HL-60 (cell line): ENCODE measurements around the gene CYS1.

Source experiments
- CTCF ChIP-seq: IDR thresholded peaks from one replicate; pipeline ENCODE4 v1.5.1; 2011; ENCODE audit warnings: low read length, control low read depth, inconsistent platforms; ENCODE audit not compliant: insufficient read depth
- POLR2AphosphoS5 ChIP-seq: IDR thresholded peaks from 2 replicates; pipeline ENCODE4 v1.6.1; 2012; ENCODE audit warnings: low read depth

- TF ChIP-seq CTCF, result no peak
- TF ChIP-seq POLR2AphosphoS5, result no peak
These were observed 16.6 kb downstream of the CYS1 start for GRCh38 chr2:10063566-10063965.
